ENCODE results near the gene TCF12. TPM values are rescaled to one million over a fixed set of nuclear protein-coding genes. Genes with fewer than 3 reads are reported as not detected.

TCF12 gene
- total RNA-seq, 3 donors from 2014 or later (not counting 1 experiment from before 2014, with no cell fraction given): 84.1 to 111 (median 107) TPM

- H3K4me1 Mint-ChIP-seq: peaks cover 50 to 62% of the 10 kb centered on the region in 2 donors
- H3K27ac ChIP-seq (ENCODE audit: low read length): no peak overlapping the region
- intact Hi-C loops (cut with micrococcal nuclease): no loop called here
- no peak for TF ChIP-seq CTCF (IDR thresholded peaks at IDR 0.05)
- H3K4me3 Mint-ChIP-seq: no peak overlapping the region
- H3K27me3 Mint-ChIP-seq (ENCODE audit: low read depth in 2 of 2): no peaks in the 10 kb centered on the region
- no peaks in the 10 kb centered on the region for H3K36me3 ChIP-seq (ENCODE audit: control insufficient read depth, insufficient read depth, low read length)
- no peaks in the 10 kb centered on the region for H3K27me3 ChIP-seq (ENCODE audit: control insufficient read depth, insufficient read depth, low read length)
- H3K9me3 Mint-ChIP-seq: no peaks in the 10 kb centered on the region
- WGBS (ENCODE audit: insufficient coverage): no CpG with 5 or more reads among the region's 1 CpG
- DNase-seq (no peak), ATAC-seq (no peak)
- H3K9me3 ChIP-seq (ENCODE audit: control insufficient read depth, insufficient read depth, low read length): no peaks in the 10 kb centered on the region
- H3K27ac Mint-ChIP-seq: peak overlapping the region; percentile 8 to 32
- H3K4me1 ChIP-seq (ENCODE audit: control insufficient read depth, insufficient read depth, low read length): no peaks in the 10 kb centered on the region
- H3K36me3 Mint-ChIP-seq: no peaks in the 10 kb centered on the region
- H3K4me3 ChIP-seq (ENCODE audit: low read length): no peak overlapping the region
Observed at GRCh38 chr15:56973463-56973862, 55.0 kb downstream of the TCF12 start.

GRCh38 chr15:56977232-56977631 lies 58.8 kb downstream of the TCF12 start:
- H3K36me3 Mint-ChIP-seq: no peaks in the 10 kb centered on the region
- ATAC-seq (no peak), DNase-seq (no peak)
- H3K9me3 Mint-ChIP-seq: no peaks in the 10 kb centered on the region
- Histone ChIP-seq H3K27me3 (ENCODE audit: control insufficient read depth, insufficient read depth, low read length) (no peaks in the 10 kb centered on the region), H3K36me3 (ENCODE audit: control insufficient read depth, insufficient read depth, low read length) (no peaks in the 10 kb centered on the region), H3K27ac (ENCODE audit: low read length) (no peak overlapping the region), H3K4me1 (ENCODE audit: control insufficient read depth, insufficient read depth, low read length) (no peaks in the 10 kb centered on the region), H3K9me3 (ENCODE audit: control insufficient read depth, insufficient read depth, low read length) (no peaks in the 10 kb centered on the region), H3K4me3 (ENCODE audit: low read length) (no peak overlapping the region)
- no peak overlapping the region for H3K4me3 Mint-ChIP-seq
- no peak for TF ChIP-seq CTCF (IDR thresholded peaks at IDR 0.05)
- WGBS (ENCODE audit: insufficient coverage): over 99% methylated on average over 9 of the region's 9 CpGs
- no peaks in the 10 kb centered on the region for H3K27me3 Mint-ChIP-seq (ENCODE audit: low read depth in 2 of 2)
- intact Hi-C loops (cut with micrococcal nuclease): no loop called here
- H3K27ac Mint-ChIP-seq: peak overlapping the region in 1 of 2 donors; percentile 3
- peaks cover 37 to 52% of the 10 kb centered on the region in 2 donors for H3K4me1 Mint-ChIP-seq

GRCh38 chr15:56978898-56979662 lies 60.6 kb downstream of the TCF12 start:
- Mint-ChIP-seq H3K4me3 (no peak overlapping the region), H3K36me3 (no peaks in the 10 kb centered on the region), H3K4me1 (peaks cover 30 to 47% of the 10 kb centered on the region in 2 donors), H3K27me3 (ENCODE audit: low read depth in 2 of 2) (no peaks in the 10 kb centered on the region), H3K9me3 (no peaks in the 10 kb centered on the region), H3K27ac (no peak overlapping the region)
- H3K27me3 ChIP-seq (ENCODE audit: control insufficient read depth, insufficient read depth, low read length): no peaks in the 10 kb centered on the region
- no peaks in the 10 kb centered on the region for H3K4me1 ChIP-seq (ENCODE audit: control insufficient read depth, insufficient read depth, low read length)
- H3K36me3 ChIP-seq (ENCODE audit: control insufficient read depth, insufficient read depth, low read length): no peaks in the 10 kb centered on the region
- no peak for ATAC-seq
- H3K4me3 ChIP-seq (ENCODE audit: low read length): no peak overlapping the region
- no peak for TF ChIP-seq CTCF (IDR thresholded peaks at IDR 0.05)
- WGBS (ENCODE audit: insufficient coverage): 93% methylated on average over 1 of the region's 2 CpGs
- DNase-seq: no peak
- no peaks in the 10 kb centered on the region for H3K9me3 ChIP-seq (ENCODE audit: control insufficient read depth, insufficient read depth, low read length)
- H3K27ac ChIP-seq (ENCODE audit: low read length): no peak overlapping the region
- intact Hi-C loops (cut with micrococcal nuclease): no loop called here

GRCh38 chr15:56980473-56980872 lies 62.0 kb downstream of the TCF12 start:
- Histone ChIP-seq H3K9me3 (ENCODE audit: control insufficient read depth, insufficient read depth, low read length) (no peaks in the 10 kb centered on the region), H3K27me3 (ENCODE audit: control insufficient read depth, insufficient read depth, low read length) (no peaks in the 10 kb centered on the region), H3K36me3 (ENCODE audit: control insufficient read depth, insufficient read depth, low read length) (no peaks in the 10 kb centered on the region), H3K27ac (ENCODE audit: low read length) (no peak overlapping the region), H3K4me1 (ENCODE audit: control insufficient read depth, insufficient read depth, low read length) (no peaks in the 10 kb centered on the region), H3K4me3 (ENCODE audit: low read length) (no peak overlapping the region)
- H3K4me1 Mint-ChIP-seq: peaks cover 39 to 52% of the 10 kb centered on the region in 2 donors
- TF ChIP-seq CTCF (IDR thresholded peaks at IDR 0.05): no peak
- H3K4me3 Mint-ChIP-seq: no peak overlapping the region
- H3K36me3 Mint-ChIP-seq: no peaks in the 10 kb centered on the region
- intact Hi-C loops (cut with micrococcal nuclease): no loop called here
- WGBS (ENCODE audit: insufficient coverage): 97% methylated on average over 2 of the region's 3 CpGs
- no peaks in the 10 kb centered on the region for H3K27me3 Mint-ChIP-seq (ENCODE audit: low read depth in 2 of 2)
- ATAC-seq (no peak), DNase-seq (no peak)
- no peaks in the 10 kb centered on the region for H3K9me3 Mint-ChIP-seq
- no peak overlapping the region for H3K27ac Mint-ChIP-seq
